HG02678 (cell line): ENCODE data around the gene ZNF776.
"Not testable (repeated sequence)": the region's sequence is repeated elsewhere in the genome, so short reads cannot be mapped to it uniquely, and the experiment has no call there.

ENCODE experiments used
- ATAC-seq: cut with Tn5 transposase; IDR thresholded peaks from one replicate; pipeline ENCODE4 v1.9.1; 2021; ENCODE audit warnings: mild to moderate bottlenecking, moderate library complexity; ENCODE audit not compliant: unreplicated experiment

The ZNF776 gene

DNA sequence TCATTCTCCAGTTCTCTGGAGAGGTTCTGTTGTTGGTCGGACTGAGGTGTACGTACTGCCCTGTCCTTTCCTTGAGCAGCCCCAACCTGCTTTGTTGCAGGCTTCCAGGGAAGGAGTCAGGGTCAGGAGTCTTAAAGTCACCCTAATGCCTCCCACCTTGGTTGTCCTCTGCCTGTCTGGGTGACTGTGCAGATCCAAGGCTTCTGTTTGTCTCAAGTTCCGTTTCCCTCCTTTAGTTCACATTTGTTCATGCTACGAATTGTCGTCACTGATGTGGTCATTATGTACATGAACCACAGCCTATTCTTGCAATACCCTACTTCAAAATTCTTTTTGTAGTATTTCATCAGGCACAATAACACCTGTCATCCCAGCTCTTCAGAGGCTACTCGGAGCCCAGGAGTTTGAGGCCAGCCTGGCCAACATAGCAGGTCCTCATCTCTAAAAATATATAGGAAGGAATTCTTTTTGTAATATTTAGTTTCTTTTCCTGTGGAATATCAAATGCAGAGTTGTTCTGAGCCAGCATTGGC lies 30.2 kb downstream of the ZNF776 start:
- no peak for ATAC-seq

DNA sequence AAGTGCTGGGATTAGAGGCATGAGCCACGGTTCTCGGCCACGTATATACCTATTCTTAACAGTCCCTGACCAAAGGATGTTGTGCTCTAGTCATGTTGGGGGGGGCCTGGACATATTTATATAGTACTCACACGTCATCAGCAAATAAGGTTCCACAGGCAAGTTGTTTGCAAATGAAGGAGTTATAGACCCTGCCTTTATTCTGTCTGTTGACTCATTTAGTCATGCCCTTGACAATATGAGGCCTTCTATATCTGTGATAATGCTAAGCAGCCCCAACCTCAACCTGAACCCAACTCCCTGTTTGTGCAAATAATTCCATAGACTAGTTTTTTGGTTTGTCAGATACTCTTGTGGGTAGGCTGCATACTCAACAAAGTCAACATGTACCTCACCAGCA lies 31.7 kb downstream of the ZNF776 start:
- no peak for ATAC-seq

DNA sequence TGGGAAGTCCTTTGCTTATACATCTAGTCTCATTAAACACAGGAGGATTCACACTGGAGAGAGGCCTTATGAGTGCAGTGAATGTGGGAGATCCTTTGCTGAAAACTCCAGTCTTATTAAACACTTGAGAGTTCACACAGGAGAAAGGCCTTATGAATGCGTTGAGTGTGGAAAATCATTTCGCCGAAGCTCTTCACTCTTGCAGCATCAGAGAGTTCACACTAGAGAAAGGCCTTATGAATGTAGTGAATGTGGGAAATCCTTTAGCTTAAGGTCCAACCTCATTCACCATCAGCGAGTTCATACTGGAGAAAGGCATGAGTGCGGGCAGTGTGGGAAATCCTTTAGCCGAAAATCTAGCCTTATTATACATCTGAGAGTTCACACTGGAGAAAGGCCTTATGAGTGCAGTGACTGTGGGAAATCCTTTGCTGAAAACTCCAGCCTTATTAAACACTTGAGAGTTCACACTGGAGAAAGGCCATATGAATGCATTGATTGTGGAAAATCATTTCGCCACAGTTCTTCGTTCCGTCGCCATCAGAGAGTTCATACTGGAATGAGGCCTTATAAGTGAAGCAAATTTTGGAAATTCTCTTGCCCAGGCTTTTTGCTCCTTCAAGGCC lies 32.7 kb downstream of the ZNF776 start:
- ATAC-seq: no peak

DNA sequence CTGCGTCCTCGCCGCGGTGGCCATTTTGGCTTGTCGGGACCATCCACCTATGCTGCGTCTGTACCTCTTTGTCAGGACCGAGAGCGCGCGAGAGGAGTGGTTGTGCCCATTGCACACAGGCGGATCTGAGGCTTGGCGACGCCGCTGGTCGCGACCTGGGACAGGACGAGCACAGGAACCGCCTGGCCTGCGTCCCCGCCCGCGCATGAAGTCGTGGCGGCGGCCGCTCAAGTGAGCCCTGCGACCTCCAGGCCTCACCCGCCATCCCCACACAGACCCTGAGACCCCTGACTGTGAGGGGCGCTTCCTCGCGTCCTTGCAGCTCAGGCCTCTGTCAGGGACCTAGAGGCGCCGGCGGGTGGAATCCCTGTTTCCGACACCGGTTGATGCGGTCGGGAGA lies 39.7 kb downstream of the ZNF776 start:
- ATAC-seq: no peak

DNA sequence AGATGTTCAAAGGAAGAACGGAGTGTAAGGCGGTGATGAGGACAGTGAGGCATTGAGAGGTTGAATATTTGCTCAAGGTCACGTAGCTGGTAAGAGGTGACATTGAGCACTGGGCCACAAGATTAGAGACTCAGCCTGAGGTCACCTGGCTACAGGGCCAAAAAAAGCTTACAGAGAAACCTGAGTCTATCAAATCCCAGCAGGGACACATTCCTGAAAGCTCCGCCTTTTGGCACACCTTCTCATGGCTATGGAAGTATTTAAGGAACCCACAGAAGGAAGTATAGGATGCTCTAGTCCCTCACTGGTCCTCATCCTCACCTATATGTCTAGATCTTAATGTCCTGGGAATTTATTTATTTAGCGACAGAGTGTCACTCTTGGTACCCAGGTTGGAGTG lies 40.3 kb downstream of the ZNF776 start:
- no peak for ATAC-seq

DNA sequence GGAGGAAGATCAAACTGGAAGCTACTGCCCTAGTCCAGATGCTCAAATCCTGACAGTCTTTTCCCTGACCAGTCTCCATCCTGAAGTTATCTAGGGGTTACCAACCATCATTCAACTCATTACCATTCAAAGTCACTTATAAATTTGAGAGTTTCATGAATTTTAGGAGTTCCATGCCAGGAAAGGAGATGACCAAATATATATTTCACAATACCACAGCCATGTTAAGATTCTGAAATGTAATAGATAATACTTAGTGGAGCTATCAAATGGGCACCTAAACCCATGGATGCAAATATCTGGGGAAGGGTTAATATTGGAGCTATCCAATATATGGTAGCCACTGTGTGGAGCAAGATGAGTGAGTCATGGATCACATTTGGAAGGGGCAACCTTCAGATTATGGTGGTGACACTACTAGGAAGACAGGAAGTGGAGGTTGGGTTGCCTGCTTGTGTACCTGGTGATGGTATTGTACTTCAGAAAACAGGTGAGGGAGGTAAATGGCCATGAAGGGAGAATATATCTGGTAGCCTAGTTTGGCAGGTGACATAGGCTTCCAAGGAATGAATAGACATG lies 41.6 kb downstream of the ZNF776 start:
- no peak for ATAC-seq

DNA sequence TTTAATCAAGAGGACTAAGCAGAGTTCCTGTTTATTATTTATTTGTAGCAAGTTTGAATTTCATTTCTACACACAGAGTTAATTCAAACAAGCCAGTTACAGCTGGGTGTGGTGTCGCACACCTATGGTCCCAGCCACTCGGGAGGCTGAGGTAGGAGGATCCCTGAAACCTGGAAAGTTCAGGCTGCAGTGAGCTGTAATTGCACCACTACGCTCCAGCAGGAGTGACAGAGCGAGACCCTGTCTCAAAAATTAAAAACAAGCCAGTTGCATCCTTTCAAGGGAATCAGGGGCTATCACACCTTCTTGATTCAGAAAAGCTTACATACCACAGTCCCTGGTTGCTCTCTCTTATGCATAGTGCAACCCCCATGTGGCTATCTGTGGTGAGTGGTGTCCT lies 42.7 kb downstream of the ZNF776 start:
- ATAC-seq: no peak

DNA sequence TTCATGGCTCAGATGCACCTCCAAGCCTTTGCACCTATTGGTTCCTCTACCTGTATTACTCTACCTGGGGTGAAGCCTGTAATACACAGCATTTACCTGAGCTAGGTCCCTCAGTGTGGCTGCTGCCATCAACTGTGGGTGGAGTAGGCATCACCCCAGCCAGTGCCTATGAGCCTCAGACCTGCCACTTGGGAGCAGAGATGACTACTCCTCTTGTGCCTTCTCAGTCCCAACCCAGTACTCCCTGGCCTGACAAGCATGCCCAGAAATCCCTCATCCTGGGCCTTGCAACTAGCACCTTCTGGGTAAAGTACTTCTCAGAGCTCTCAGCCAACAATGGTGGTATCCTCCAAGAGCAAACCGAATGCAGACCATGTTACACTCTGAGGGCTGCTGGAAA lies 50.0 kb downstream of the ZNF776 start:
- ATAC-seq: not testable (repeated sequence)

DNA sequence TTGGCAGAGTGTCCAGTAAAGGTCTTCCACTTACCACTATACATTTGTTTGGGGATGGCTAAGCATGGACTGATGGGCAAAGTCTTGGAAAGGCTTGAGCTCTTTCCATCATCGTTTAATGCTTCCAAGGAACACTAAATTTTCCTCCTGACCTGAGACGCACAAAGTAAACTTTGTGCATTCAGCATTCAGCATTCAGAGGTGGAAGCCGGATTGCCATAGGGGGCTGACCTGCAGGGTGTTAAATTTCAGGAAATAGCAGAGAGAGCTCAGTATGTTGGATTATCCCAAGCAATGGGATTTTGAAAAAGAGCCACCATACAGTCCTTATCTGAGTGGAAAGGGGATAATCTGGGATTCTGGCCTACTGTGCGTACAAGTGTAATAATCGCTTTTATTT lies 54.1 kb downstream of the ZNF776 start:
- no peak for ATAC-seq

DNA sequence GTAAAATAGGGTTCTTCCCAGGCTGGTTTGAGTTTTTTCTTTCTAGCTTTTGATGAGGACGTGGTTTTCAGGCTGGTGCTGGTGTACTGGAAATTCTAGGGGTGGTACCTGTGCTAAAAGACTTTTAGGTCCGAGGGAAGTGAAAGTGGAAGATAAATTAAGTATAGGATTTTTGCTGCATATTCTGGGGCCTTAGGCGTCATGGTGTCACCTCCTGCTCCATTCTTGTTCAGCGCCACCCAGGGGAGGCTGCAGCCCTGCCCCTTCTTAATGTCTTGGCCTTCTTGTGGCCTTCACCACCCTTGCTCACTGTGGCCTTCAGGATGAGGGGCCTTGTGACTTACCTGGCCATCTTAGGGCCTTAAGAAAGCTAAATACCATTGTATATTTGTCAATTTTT lies 55.7 kb downstream of the ZNF776 start:
- no peak for ATAC-seq

DNA sequence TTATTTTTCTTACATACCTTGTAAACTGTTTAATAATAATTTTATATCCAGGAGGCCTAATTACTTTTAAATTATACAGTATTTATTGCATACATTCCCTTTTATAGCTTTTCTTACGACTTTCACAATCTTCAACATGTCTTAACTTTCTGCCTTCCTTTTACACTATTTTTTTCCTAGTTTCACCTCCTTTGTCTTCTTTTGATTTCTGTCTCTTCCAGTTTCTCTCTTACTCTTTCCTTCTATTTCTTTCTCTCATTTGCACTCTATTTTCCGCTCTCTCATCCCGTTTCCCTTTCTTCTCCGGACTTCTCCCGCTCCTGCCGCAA lies 56.6 kb downstream of the ZNF776 start:
- ATAC-seq: no peak

DNA sequence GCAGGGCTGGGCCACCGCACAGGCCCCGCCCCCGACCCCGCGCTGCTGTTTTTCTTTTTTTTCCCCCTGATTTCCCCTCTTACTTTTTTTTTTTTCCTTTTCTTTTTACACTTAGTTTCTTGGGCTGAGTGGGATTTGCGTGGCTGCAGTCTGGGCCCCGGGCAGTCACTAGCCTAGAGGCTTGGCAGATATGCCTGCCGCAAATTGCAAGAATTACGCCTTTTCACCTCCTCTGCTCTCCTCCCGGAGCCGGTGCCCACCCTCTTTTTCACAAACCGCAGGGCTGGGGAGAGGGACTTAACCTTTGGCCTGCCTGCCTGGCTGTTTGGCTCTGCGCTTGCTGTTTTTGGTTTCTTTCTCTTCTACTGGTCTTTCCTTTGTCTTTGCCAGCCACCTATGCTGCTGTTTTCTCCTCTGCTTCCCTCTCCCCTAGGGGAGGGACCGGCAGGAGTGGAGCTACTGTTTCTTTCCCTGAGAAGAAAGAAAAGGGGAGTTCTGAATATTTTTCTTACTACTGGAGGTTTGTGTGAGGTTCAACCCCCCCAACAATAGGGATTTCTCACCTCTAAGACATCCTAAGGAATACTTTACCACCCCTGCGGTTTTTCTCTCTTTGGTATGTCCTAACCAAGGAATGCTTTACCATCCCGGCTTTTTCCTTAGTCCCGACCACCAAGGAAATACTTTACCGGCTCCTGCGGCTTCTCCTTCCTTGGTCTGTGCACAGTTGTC lies 57.1 kb downstream of the ZNF776 start:
- no peak for ATAC-seq

DNA sequence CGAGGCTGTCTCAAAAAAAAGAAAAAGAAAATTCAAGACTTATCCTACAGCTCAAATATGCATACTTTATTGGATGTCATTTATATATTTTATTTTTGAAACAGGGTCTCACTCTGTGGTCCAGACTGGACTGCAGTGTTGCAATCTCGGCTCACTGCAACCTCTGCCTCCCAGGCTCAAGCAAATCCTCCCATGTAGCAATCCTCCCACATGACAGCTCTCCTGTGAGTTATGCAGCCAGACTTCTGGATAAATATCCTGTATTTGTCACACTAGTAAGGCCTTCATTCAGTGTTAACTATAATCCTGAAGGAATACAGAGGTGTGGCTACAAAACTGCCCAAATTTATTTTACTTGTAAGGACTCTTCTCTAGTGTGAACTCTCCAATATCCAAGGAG lies 60.9 kb downstream of the ZNF776 start:
- no peak for ATAC-seq
